K562 (cell line): ENCODE results near the gene LRP1. TPM values are rescaled to one million over a fixed set of nuclear protein-coding genes. Genes with fewer than 3 reads are reported as not detected.

Source experiments
- CXXC5 ChIP-seq: fragments of 250-450 bp; sonication (Bioruptor Pico); IDR thresholded peaks from 2 replicates; pipeline ENCODE4 v1.8.0; 2022; ENCODE audit warnings: inconsistent platforms, mild to moderate bottlenecking, moderate library complexity
- NR2C1 ChIP-seq, 2 experiments: fragments of 450-650 bp; IDR thresholded peaks; 2 replicates each; pipeline ENCODE4 v1.6.1; 2017; ENCODE audit warnings: mild to moderate bottlenecking in 2 of 2, antibody characterized with exemption in 1 of 2, inconsistent platforms in 1 of 2, missing compliant biosample characterization in 1 of 2, missing genetic modification characterization in 1 of 2
- RFX5 ChIP-seq: IDR thresholded peaks from 2 replicates; pipeline ENCODE4 v1.6.1; 2011; ENCODE audit warnings: low read depth, mild to moderate bottlenecking, improper control_type of control experiment, low read length
- ZNF282 ChIP-seq: sonication (generic); formaldehyde crosslinking; IDR thresholded peaks from 2 replicates; pipeline ENCODE4 v1.8.1; 2023; ENCODE audit warnings: missing genetic modification reagents
- polyA plus RNA-seq, 8 experiments: library from polyadenylated mRNA; depleted of rRNA in 4 of 8; stranded (reverse) in 5 of 8; unstranded in 3 of 8; fragments of >200 nt; fragmentation: Nextera tagmentation in 2 of 8; fragmentation: Illumina TruSeq in 1 of 8; extraction: Ambion mirVana in 2 of 8; extraction: Trizol in 1 of 8; gene quantifications; 2 replicates each; pipeline versions ENCODE4 v1.2.1 to v1.2.3, GENCODE V29; 2011 to 2014; ENCODE audit warnings: inconsistent platforms in 1 of 8, missing spikeins in 1 of 8
- total RNA-seq, 7 experiments: library from RNA; depleted of rRNA in 6 of 7; stranded (reverse); fragments of >200 nt in 6 of 7; fragmentation: Illumina TruSeq in 2 of 7; extraction: Trizol in 2 of 7; gene quantifications; 2 replicates each; pipeline versions ENCODE4 v1.2.1 to v1.2.3, GENCODE V29; 2011 to 2021; ENCODE audit warnings: low replicate concordance in 1 of 7
- TF ChIP-seq, protein P1 (sequence below): sonication (generic); formaldehyde crosslinking; IDR thresholded peaks from 2 replicates; pipeline ENCODE4 v1.8.0; 2022; ENCODE audit warnings: mild to moderate bottlenecking, low read depth, missing genetic modification reagents
- TF ChIP-seq, protein P2 (sequence below): fragments of 450-650 bp; formaldehyde crosslinking; IDR thresholded peaks from 2 replicates; pipeline ENCODE4 v1.4.0; 2020; ENCODE audit warnings: mild to moderate bottlenecking, moderate library complexity
- TF ChIP-seq, protein P3 (sequence below): sonication (generic); formaldehyde crosslinking; IDR thresholded peaks from 2 replicates; pipeline ENCODE4 v1.8.1; 2023; ENCODE audit warnings: mild to moderate bottlenecking, missing genetic modification reagents
- TF ChIP-seq, protein P4 (sequence below): sonication (generic); formaldehyde crosslinking; IDR thresholded peaks from 2 replicates; pipeline ENCODE4 v1.8.1; 2022; ENCODE audit warnings: missing genetic modification reagents

LRP1 gene
- total and polyA plus RNA-seq, 9 of the 15 experiments (the other 6 are each of a cell fraction or from before 2014, with no cell fraction given): 0.04 to 0.64 (median 0.19) TPM; not detected in 2

DNA sequence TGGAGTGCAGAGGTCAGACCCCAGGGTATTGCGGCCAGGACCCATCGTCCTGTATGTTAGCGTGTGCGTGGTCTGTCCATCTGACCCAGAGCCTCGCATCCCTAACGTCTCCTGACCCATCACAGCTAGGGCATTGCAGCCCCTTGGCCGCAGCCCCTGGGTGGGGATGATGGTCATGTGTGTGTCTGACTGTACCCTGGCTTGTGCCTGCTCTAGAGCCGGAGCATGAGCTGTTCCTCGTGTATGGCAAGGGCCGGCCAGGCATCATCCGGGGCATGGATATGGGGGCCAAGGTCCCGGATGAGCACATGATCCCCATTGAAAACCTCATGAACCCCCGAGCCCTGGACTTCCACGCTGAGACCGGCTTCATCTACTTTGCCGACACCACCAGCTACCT lies 29.9 kb downstream of the LRP1 start (continued):
- TF ChIP-seq, protein P1, sequence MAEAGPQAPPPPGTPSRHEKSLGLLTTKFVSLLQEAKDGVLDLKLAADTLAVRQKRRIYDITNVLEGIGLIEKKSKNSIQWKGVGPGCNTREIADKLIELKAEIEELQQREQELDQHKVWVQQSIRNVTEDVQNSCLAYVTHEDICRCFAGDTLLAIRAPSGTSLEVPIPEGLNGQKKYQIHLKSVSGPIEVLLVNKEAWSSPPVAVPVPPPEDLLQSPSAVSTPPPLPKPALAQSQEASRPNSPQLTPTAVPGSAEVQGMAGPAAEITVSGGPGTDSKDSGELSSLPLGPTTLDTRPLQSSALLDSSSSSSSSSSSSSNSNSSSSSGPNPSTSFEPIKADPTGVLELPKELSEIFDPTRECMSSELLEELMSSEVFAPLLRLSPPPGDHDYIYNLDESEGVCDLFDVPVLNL: no peak
- no peak for TF ChIP-seq NR2C1 (IDR thresholded peaks at IDR 0.05)
- TF ChIP-seq NR2C1 (tag; IDR thresholded peaks at IDR 0.05): no peak
- TF ChIP-seq RFX5: no peak
- no peak for TF ChIP-seq CXXC5 (CRISPR knock-in tag)
- TF ChIP-seq, protein P2, sequence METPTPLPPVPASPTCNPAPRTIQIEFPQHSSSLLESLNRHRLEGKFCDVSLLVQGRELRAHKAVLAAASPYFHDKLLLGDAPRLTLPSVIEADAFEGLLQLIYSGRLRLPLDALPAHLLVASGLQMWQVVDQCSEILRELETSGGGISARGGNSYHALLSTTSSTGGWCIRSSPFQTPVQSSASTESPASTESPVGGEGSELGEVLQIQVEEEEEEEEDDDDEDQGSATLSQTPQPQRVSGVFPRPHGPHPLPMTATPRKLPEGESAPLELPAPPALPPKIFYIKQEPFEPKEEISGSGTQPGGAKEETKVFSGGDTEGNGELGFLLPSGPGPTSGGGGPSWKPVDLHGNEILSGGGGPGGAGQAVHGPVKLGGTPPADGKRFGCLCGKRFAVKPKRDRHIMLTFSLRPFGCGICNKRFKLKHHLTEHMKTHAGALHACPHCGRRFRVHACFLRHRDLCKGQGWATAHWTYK (CRISPR knock-in tag): no peak
- TF ChIP-seq, protein P3, sequence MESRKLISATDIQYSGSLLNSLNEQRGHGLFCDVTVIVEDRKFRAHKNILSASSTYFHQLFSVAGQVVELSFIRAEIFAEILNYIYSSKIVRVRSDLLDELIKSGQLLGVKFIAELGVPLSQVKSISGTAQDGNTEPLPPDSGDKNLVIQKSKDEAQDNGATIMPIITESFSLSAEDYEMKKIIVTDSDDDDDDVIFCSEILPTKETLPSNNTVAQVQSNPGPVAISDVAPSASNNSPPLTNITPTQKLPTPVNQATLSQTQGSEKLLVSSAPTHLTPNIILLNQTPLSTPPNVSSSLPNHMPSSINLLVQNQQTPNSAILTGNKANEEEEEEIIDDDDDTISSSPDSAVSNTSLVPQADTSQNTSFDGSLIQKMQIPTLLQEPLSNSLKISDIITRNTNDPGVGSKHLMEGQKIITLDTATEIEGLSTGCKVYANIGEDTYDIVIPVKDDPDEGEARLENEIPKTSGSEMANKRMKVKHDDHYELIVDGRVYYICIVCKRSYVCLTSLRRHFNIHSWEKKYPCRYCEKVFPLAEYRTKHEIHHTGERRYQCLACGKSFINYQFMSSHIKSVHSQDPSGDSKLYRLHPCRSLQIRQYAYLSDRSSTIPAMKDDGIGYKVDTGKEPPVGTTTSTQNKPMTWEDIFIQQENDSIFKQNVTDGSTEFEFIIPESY: no peak
- TF ChIP-seq ZNF282 (CRISPR knock-in tag): no peak
- TF ChIP-seq, protein P4, sequence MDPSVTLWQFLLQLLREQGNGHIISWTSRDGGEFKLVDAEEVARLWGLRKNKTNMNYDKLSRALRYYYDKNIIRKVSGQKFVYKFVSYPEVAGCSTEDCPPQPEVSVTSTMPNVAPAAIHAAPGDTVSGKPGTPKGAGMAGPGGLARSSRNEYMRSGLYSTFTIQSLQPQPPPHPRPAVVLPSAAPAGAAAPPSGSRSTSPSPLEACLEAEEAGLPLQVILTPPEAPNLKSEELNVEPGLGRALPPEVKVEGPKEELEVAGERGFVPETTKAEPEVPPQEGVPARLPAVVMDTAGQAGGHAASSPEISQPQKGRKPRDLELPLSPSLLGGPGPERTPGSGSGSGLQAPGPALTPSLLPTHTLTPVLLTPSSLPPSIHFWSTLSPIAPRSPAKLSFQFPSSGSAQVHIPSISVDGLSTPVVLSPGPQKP (CRISPR knock-in tag): no peak
